ENCODE results near the gene ALK.

DNA sequence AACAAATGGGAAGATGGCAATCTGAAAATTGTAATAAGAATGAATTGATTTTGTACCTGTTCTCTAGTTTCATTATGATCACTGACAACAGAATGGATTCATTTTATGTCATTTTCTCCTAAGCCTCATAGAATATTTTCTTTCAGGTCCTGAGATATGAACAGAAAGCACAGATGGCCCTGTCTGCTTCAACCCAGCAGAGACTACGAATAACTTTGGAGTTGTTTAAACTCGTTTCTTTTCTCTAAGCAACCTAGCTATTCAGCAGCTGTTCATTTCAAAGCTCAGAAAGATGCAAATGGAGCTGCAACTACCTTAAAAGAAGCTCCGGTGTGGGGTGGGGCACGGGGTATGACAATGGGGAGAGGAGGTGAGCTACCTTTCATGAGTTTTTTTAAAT lies 124.9 kb downstream of the ALK start:
- TF ChIP-seq CTCF (IDR thresholded peaks at IDR 0.05; ENCODE audit: low read length): no peak
- TF ChIP-seq EZH2phosphoT487 (IDR thresholded peaks at IDR 0.05; ENCODE audit: low read length): no peak
- TF ChIP-seq EZH2 (optimal IDR thresholded peaks at IDR 0.05; ENCODE audit: low read depth, low read length): no peak
